Fibroblast of mammary gland (primary cell): ENCODE data around the gene BTBD9.
"Not testable (repeated sequence)": the region's sequence is repeated elsewhere in the genome, so short reads cannot be mapped to it uniquely, and the experiment has no call there.

Source experiments
- DNase-seq: peaks from one replicate; pipeline ENCODE4 v3.0.0-alpha.2; 2010; ENCODE audit warnings: low read depth
- H3K4me3 ChIP-seq: 2 replicates; pipeline ENCODE4 v1.5.1; 2011; ENCODE audit warnings: low read depth, mild to moderate bottlenecking, low read length, moderate library complexity; ENCODE audit not compliant: control insufficient read depth
- TF ChIP-seq, protein P1 (sequence below): conservative IDR thresholded peaks from 2 replicates; pipeline ENCODE4 v1.5.1; 2011; ENCODE audit warnings: low read depth, low read length, inconsistent platforms; ENCODE audit not compliant: control insufficient read depth, insufficient read depth

The BTBD9 gene

DNA sequence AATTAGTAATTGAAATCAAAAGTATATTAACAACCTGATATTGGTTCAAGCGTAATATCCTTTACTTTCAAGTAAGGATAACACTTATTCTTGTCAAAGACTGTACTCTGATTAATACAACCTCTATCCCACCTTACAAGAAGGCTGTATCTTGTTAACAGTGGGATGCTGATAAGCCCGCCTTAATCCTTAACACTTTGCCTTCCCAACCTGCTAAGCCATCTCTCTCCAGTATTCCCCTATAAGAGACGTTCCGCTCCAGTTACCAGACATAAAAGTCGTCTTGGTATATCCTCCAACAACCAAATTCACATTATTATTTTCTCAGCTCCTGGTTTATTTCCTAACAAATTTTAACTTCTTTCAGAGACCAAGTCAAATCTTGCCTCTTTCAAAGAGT, 2.0 kb downstream of the BTBD9 start:
- TF ChIP-seq, protein P1, sequence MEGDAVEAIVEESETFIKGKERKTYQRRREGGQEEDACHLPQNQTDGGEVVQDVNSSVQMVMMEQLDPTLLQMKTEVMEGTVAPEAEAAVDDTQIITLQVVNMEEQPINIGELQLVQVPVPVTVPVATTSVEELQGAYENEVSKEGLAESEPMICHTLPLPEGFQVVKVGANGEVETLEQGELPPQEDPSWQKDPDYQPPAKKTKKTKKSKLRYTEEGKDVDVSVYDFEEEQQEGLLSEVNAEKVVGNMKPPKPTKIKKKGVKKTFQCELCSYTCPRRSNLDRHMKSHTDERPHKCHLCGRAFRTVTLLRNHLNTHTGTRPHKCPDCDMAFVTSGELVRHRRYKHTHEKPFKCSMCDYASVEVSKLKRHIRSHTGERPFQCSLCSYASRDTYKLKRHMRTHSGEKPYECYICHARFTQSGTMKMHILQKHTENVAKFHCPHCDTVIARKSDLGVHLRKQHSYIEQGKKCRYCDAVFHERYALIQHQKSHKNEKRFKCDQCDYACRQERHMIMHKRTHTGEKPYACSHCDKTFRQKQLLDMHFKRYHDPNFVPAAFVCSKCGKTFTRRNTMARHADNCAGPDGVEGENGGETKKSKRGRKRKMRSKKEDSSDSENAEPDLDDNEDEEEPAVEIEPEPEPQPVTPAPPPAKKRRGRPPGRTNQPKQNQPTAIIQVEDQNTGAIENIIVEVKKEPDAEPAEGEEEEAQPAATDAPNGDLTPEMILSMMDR: no peak
- H3K4me3 ChIP-seq: no peak overlapping the region
- no peak for DNase-seq

DNA sequence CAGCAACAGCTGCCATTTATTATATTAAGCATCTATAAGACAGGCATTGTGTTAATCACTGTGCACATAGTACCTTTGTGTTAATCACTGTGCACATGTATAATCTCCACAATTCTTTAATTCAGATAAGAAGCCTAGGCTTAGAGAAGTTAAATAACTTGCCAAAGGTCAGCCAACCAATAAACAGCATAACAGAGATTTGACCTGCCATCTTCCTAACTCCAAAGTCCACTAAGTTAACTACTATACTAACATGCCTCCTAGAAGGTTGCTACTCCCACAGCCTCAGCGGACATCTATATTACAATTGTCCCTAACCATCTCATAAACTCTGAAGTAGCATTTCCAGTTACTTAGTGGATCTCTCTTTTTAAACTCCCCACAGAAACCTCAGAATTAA, 3.7 kb downstream of the BTBD9 start:
- TF ChIP-seq, protein P1: no peak
- DNase-seq: no peak
- H3K4me3 ChIP-seq: no peak overlapping the region

DNA sequence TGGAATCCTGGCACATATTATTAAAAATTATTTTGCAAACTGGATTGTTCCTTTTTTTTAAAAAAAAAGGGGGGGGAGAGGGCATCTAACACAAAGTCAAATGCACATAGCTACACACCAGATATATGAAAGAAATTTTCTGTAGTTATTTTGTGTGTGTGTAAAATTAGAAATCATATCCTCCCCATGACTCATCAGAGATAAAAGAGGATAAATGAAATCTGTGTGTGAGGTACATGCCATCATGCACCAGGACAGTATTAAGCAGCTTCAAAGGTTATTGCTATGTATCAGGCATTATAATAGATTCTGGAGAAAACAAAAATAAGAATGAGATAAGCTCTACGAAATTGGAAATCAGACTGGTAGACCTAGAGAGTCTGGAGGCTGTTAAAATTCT, 5.2 kb downstream of the BTBD9 start:
- H3K4me3 ChIP-seq: no peak overlapping the region
- no peak for DNase-seq
- TF ChIP-seq, protein P1: no peak

DNA sequence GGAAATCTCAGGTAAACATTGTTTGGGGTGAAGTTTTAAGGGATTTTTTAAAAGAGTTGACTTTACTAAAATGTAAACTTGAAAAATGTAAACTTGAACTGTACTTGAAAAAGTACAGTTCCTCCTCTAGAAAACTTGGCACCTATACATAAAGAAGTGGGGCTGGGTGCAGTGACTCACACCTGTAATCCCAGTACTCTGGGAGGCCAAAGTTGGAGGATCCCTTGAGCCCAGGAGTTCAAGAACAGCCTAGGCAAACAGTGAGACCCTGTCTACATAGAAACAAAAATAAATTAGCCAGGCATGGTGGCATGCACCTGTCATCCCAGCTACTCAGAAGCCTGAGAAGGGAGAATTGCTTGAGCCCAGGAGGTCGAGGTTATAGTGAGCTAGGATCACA, 7.2 kb downstream of the BTBD9 start:
- H3K4me3 ChIP-seq: no peak overlapping the region
- DNase-seq: no peak
- TF ChIP-seq, protein P1: no peak

DNA sequence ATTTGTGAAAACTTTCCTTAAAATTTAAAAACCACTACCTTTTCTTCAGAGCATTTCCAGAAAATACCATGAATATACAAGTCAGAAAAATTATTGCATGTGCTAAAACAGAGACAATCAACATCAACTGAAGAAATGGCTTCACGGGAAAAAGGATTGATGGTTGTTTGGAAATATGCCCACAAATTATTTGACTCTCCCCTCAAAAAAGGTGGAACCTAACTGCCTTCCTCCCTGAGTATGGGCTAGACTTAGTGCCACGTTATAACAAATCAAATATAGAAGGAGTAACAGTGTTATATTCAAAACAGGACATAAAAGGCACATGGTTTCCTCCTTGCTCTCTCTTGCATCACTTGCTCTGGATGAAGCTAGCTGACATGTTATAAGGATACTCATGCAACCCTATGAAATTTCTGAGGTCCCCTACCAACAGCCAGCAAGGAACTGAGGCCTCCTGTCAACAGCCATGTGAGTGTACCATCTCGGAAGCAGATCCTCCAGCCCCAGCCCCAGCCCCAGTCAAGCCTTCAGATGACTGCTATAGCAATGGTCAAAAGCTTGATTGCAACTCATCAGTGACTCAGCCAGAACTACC, 8.4 kb downstream of the BTBD9 start:
- DNase-seq: no peak
- TF ChIP-seq, protein P1: no peak
- no peak overlapping the region for H3K4me3 ChIP-seq

DNA sequence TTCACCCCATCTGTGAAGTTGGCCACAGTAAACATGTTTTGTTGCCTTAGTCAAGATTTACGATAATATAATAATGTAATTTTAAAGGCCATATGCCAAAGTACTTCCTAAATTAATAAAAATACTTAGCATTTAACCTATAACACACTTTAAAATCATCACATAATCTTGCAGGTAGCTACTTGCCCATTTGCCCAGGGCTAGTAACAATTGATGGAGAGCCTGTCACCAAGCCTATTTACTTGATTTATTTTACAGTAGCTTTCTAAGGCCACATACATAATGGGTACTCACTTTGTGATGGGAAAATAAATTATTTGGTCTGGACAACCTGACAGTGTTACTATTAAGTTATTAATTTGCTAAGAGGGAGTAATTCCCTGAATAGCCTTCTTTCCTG, 14.5 kb downstream of the BTBD9 start:
- TF ChIP-seq, protein P1: no peak
- DNase-seq: no peak
- no peak overlapping the region for H3K4me3 ChIP-seq

DNA sequence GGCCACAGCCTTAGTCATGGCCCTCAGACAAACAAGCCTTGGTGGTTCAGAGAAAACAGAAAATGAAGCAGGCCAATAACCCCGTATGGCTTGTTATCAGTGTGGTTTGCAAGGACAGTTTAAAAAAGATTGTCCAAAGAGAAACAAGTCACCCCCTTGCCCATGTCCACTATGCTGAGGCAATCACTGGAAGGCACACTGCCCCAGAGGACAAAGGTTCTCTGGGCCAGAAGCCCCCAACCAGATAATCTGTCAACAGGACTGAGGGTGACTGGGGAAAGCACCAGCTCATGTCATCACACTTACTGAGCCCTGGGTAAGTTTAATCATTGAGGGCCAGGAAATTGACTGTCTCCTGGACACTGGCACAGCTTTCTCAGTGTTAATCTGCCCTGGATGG, 20.4 kb downstream of the BTBD9 start:
- not testable (repeated sequence) for H3K4me3 ChIP-seq, DNase-seq

DNA sequence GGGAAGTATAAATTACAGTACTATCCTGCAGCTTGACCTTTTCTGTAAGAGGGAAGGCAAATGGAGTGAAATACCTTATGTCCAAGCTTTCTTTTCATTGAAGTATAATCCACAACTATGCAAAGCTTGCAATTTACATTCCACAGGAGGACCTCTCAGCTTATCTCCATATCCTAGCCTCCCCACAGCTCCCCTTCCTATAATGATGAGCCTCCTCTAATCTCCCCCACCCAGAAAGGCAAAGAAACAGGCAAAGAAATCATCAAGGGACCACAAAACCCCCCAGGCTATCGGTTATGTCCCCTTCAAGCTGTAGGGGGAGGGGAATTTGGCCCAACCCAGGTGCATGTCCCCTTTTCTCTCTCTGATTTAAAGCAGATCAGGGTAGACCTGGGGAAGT, 21.4 kb downstream of the BTBD9 start:
- not testable (repeated sequence) for DNase-seq, H3K4me3 ChIP-seq
